ENCODE data around the gene LMNTD2.

LMNTD2 gene

DNA sequence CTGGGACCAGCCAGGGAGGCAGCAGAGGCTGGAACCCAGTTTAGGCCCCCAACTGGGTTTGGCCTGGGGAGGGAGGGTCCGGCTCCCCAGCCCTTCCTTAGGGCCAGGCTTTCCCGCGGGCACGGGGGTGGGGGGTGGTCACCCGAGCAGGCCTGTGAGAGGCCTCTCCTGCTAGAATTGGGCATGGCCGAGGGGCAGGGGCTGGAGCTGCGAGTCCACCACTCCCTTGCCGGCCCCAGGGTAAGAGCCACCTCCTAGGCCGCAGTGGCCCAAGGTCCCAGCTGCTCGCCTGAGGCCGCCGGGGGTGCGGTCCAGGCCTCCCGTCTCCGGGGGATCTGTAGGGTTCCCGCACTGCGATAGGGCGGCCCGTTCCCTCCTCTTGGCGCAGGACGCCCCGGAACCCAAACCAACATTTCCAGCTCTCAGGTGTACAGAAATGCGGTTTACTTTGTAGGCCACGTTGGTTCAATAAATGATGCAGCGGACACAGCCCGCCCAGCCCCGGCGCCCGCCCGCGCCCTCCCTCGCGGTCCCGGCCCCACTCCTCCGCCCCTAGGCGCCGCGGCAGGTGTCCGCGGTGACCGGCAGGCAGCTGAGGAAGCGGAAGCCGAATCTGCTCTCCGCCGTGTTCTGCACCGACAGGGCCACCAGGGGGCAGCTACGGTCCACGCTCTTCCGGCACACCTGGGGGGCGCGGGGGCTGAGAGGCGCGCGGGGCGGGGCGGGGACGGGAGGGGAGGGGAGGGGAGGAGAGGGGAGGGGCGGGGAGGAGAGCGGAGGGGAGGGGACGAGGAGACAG, 5.9 kb downstream of the LMNTD2 start:
- no peaks in the 10 kb centered on the region for H3K9me3 ChIP-seq
- no peak for TF ChIP-seq Cebpa-rat (IDR thresholded peaks at IDR 0.05)
- peak overlapping the region; percentile 65; the same call in 1 of the 2 replicates for H3K4me3 ChIP-seq
- H3K4me2 ChIP-seq, result peak overlapping the region; percentile 98
- H4K20me1 ChIP-seq, result peaks cover 19% of the 10 kb centered on the region
- no peaks in the 10 kb centered on the region; the same call in 1 of the 2 replicates for H3K36me3 ChIP-seq
- H3K9ac ChIP-seq, result no peak overlapping the region
- peak overlapping the region; percentile 2; the same call in 1 of the 2 replicates for H3K27ac ChIP-seq
- peaks cover 45% of the 10 kb centered on the region for H3K4me1 ChIP-seq
- peaks cover 44% of the 10 kb centered on the region for H3K27me3 ChIP-seq

DNA sequence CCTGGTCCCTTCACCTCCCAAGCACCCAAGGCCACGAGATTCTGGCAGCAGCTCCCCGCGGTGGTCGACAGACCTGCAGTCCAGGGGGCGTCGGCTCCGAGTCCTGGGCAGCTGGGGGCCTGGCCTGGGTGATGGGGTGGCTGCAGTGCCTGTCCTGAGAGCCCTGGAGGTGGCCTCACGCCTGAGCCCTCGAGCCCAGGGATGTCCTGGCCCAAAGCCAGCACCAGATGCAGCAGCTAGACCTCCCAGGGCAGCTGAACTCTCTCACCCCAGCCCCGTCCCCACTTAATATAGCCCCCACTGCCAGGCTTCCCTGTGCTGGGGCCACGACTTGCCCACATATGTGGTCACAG, 6.6 kb downstream of the LMNTD2 start:
- Histone ChIP-seq H3K4me2 (peak overlapping the region; percentile 68), H3K9ac (no peak overlapping the region), H3K36me3 (no peaks in the 10 kb centered on the region; the same call in 1 of the 2 replicates), H4K20me1 (peaks cover 19% of the 10 kb centered on the region), H3K4me1 (peaks cover 47% of the 10 kb centered on the region), H3K27me3 (peaks cover 39% of the 10 kb centered on the region), H3K9me3 (no peaks in the 10 kb centered on the region), H3K4me3 (no peak overlapping the region), H3K27ac (peak overlapping the region; percentile 2; the same call in 1 of the 2 replicates)
- TF ChIP-seq Cebpa-rat (IDR thresholded peaks at IDR 0.05), result no peak

DNA sequence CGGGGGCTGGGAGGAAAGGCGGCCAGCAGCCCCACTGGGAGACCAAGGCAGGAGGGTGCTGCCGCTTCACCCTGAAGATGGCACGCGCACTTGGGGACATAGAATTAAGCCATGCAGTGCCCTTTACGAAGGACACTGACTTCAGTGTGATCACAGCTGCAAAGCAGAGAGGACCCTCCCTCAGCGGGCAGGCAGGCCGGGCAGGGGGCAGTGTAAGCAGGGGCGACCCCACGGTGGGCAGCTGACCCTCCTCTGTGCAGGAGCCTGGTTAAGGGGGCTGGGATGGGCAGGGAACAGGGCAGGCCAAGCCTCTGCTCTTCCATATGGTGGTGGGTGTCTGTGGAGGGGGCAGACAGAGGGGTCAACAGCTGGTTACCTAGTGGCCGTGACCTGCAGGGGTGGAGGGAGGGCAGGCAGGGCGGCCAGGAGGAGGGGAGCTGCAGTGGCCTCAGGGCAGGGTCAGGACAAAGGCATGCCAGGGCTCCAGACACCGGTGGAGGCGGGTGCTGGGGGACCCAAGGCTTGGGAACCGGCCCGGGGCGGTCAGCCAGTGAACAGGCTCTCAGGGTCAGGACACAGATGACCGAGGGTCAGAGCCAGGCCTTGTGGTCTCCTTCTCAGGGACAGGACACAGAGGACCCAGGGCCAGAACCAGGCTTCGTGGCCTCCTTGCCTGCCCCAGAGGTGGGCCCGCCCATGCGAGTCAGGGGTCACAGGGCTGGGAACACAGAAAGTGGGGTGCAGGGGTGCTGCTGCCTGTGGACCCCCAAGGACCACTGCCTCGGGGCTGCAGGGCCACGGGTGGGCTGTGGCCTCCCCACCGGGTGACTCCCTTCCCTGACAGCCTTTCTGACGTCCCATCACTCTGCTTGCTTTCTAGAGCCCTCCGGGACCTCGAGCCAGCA, 7.2 kb downstream of the LMNTD2 start:
- TF ChIP-seq Cebpa-rat (IDR thresholded peaks at IDR 0.05), result no peak
- Histone ChIP-seq H3K4me2 (peak overlapping the region; percentile 68; the same call in 1 of the 2 replicates), H3K9ac (no peak overlapping the region), H3K27ac (no peak overlapping the region), H3K9me3 (no peaks in the 10 kb centered on the region), H3K36me3 (no peaks in the 10 kb centered on the region; the same call in 1 of the 2 replicates), H3K4me1 (peaks cover 48% of the 10 kb centered on the region), H3K4me3 (no peak overlapping the region), H4K20me1 (peaks cover 19% of the 10 kb centered on the region), H3K27me3 (peaks cover 32% of the 10 kb centered on the region)

DNA sequence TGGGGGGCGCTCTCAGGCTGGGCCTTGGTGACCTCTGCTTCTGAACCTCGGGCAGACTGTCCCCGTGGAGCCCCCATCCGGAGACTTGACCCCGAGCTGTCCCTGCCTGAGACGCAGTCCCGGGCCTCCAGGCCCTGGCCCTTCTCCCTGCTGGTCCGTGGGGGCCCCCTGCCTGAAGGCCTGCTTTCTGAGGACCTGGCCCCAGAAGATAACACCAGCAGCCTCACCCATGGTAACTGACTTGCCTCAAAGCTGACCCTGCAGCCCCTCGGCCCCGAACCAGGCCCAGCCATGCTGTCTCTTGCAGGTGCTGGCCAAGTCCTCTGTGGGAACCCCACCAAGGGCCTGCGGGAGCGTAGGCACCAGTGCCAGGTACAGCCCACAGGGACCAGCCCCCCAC, 8.9 kb downstream of the LMNTD2 start:
- Histone ChIP-seq H3K4me2 (no peak overlapping the region), H3K9me3 (no peaks in the 10 kb centered on the region), H3K27ac (no peak overlapping the region), H3K36me3 (no peaks in the 10 kb centered on the region; the same call in 1 of the 2 replicates), H4K20me1 (peaks cover 4% of the 10 kb centered on the region), H3K9ac (no peak overlapping the region), H3K4me3 (no peak overlapping the region), H3K4me1 (peaks cover 43% of the 10 kb centered on the region), H3K27me3 (peaks cover 15% of the 10 kb centered on the region)
- no peak for TF ChIP-seq Cebpa-rat (IDR thresholded peaks at IDR 0.05)

DNA sequence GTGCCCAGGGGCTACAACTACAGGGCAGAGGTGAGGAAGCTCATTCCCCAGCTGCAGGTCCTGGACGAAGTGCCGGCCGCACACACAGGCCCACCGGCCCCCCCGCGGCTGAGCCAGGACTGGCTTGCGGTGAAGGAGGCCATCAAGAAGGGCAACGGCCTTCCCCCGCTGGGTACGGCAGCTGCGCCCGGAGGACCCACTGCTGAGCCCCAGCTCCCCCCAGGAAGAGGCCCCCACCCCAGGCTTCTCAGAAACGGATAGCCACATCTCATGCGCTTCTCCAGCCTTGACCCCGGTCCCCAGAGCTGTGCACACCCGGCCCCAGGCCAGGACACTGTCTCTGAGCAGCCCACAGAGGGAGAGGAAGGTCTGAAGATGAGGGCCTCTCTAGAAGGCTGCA, 9.4 kb downstream of the LMNTD2 start:
- H3K9ac ChIP-seq, result no peak overlapping the region
- H3K4me2 ChIP-seq, result no peak overlapping the region
- no peaks in the 10 kb centered on the region for H3K9me3 ChIP-seq
- H3K27me3 ChIP-seq, result peaks cover 10% of the 10 kb centered on the region
- no peak overlapping the region for H3K4me3 ChIP-seq
- no peak overlapping the region for H3K27ac ChIP-seq
- no peak for TF ChIP-seq Cebpa-rat (IDR thresholded peaks at IDR 0.05)
- no peaks in the 10 kb centered on the region; the same call in 1 of the 2 replicates for H3K36me3 ChIP-seq
- H4K20me1 ChIP-seq, result no peaks in the 10 kb centered on the region; the same call in 1 of the 2 replicates
- peaks cover 38% of the 10 kb centered on the region for H3K4me1 ChIP-seq

DNA sequence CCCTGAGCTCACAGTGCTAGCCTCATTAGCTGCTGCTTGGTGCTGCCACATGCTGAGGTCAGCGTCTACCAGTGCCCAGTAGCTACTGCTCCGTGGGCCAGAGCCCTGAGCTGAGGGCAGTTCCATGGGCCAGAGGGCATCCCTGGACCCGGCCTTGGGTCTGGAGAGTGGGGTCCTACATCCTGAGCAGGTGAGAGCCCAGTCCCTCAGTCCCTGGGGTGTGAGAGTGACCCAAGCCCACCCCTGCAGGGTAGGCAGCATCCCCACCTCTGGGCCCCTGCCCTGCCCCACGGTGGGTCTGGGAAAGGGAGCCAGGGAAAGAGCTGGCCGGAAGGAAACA, 9.8 kb downstream of the LMNTD2 start:
- Histone ChIP-seq H4K20me1 (no peaks in the 10 kb centered on the region; the same call in 1 of the 2 replicates), H3K4me3 (no peak overlapping the region), H3K27ac (no peak overlapping the region), H3K9me3 (no peaks in the 10 kb centered on the region), H3K4me2 (no peak overlapping the region), H3K9ac (no peak overlapping the region), H3K36me3 (no peaks in the 10 kb centered on the region; the same call in 1 of the 2 replicates), H3K4me1 (peaks cover 34% of the 10 kb centered on the region), H3K27me3 (peaks cover 6% of the 10 kb centered on the region)
- no peak for TF ChIP-seq Cebpa-rat (IDR thresholded peaks at IDR 0.05)

DNA sequence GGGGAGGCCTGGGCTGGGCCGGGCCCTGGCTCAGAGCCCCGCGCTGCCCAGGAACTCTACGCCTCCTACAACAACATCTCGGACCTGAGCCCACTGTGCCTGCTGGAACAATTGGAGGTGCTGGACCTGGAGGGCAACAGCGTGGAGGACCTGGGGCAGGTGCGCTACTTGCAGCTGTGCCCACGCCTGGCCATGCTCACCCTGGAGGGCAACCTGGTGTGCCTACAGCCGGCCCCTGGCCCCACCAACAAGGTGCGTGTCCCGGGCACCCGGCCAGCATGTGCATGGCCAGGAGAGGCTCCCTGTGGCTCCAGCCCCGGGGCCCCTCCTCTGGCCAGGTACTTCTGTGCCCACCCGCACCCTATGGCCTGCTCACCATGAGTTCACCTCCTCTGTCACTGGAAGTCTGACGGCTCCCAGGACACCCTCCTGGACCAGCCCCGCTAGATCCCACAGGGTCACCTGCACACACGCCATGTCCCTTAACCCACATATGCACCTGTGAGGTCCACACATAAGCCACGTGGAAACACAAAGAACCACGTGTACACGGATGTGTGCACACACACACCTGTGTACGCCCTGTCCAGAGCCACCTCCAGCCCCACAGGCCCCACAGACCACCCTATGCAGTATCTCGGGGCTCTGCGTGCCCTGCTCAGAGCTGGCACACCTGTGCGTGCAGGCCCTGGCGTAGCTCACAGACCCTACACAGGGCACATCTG, 10.4 kb downstream of the LMNTD2 start:
- Histone ChIP-seq H3K27me3 (peaks cover under 1% of the 10 kb centered on the region; the same call in 1 of the 2 replicates), H3K27ac (no peak overlapping the region), H3K36me3 (no peaks in the 10 kb centered on the region; the same call in 1 of the 2 replicates), H3K9me3 (no peaks in the 10 kb centered on the region), H3K4me1 (peaks cover 29% of the 10 kb centered on the region), H3K4me3 (no peak overlapping the region), H4K20me1 (no peaks in the 10 kb centered on the region; the same call in 1 of the 2 replicates), H3K9ac (no peak overlapping the region), H3K4me2 (no peak overlapping the region)
- TF ChIP-seq Cebpa-rat (IDR thresholded peaks at IDR 0.05), result no peak

DNA sequence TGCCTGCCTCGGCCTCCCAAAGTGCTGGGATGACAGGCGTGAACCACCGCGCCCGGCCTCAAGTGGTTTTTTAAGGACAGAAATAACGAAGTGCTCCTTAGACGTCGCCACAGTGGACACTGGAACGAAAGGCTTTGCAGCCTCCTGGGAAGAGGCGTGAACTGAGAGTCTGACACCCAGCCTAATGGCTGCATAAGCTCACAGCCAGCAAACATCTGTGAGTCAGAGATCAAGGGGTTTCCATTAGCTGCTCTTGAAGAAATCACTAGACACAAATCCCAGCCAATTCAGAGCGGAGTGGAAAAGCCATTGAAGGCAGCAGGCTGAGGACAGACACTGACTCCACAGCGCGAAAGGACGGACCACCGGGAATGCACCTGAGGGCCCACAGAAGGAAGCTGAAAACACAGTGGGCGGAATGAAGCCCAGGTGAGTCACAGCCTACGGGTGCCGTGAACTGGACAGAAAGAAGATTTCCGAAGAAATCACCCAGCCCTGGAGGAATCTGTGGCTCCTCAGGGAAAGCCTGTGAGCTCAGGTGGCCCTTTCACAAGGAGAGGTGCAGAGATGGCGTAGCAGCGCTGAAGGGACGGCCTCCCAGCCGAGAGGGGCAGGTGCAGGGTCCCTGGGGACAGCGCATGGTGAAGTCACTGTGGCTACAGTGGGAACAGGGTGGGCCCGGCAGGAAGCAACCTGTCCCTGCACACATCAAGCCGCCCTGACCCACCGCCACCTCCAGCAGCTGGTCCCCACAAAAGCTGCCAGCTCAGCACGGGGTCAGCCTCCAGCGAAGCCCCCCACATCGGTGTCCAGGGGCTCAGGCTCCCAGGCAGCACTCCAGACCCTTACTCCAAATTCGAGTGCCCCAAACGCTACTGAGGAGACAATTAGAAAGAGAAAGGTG, 11.6 kb downstream of the LMNTD2 start:
- Histone ChIP-seq H3K9ac (no peak overlapping the region), H3K4me3 (no peak overlapping the region), H3K36me3 (no peaks in the 10 kb centered on the region; the same call in 1 of the 2 replicates), H3K27ac (no peak overlapping the region), H3K27me3 (no peaks in the 10 kb centered on the region), H4K20me1 (no peaks in the 10 kb centered on the region; the same call in 1 of the 2 replicates), H3K4me1 (peaks cover 20% of the 10 kb centered on the region), H3K4me2 (no peak overlapping the region), H3K9me3 (no peaks in the 10 kb centered on the region)
- TF ChIP-seq Cebpa-rat (IDR thresholded peaks at IDR 0.05), result no peak
